ENCODE results near the gene PTPRN2.

GRCh38 chr7:158295966-158296797 lies 291.4 kb downstream of the PTPRN2 start:
- TF ChIP-seq, protein P1, sequence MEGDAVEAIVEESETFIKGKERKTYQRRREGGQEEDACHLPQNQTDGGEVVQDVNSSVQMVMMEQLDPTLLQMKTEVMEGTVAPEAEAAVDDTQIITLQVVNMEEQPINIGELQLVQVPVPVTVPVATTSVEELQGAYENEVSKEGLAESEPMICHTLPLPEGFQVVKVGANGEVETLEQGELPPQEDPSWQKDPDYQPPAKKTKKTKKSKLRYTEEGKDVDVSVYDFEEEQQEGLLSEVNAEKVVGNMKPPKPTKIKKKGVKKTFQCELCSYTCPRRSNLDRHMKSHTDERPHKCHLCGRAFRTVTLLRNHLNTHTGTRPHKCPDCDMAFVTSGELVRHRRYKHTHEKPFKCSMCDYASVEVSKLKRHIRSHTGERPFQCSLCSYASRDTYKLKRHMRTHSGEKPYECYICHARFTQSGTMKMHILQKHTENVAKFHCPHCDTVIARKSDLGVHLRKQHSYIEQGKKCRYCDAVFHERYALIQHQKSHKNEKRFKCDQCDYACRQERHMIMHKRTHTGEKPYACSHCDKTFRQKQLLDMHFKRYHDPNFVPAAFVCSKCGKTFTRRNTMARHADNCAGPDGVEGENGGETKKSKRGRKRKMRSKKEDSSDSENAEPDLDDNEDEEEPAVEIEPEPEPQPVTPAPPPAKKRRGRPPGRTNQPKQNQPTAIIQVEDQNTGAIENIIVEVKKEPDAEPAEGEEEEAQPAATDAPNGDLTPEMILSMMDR (IDR thresholded peaks at IDR 0.05; ENCODE audit: low read depth, low read length): no peak
- no peak for TF ChIP-seq MAX (IDR thresholded peaks at IDR 0.05; ENCODE audit: low read depth, low read length)
